ENCODE measurements around the gene CACNA1S.

DNA sequence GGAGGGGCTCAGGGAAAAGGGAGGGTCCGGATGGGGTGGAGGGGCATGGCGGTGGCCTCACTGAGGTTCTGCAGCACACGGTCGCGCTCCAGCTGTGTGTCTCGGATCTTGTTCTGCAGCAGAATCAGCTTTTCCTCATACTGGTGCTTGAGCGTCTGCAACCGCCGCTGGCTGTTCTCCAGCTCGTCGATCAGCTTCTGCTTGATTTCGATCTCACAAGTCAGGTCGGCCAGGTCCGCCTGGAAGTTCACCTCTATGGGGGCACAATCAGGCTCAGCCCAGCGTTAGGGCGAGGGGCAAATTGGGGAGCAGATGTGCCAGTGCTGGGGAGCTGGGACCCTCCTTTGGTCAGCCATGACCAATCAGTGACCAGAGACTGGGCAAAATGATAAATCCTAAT, 113.9 kb downstream of the CACNA1S start:
- TF ChIP-seq POLR2A (IDR thresholded peaks at IDR 0.05), result no peak
- no peak for TF ChIP-seq POLR2AphosphoS5 (IDR thresholded peaks at IDR 0.05)
- TF ChIP-seq, protein P1, sequence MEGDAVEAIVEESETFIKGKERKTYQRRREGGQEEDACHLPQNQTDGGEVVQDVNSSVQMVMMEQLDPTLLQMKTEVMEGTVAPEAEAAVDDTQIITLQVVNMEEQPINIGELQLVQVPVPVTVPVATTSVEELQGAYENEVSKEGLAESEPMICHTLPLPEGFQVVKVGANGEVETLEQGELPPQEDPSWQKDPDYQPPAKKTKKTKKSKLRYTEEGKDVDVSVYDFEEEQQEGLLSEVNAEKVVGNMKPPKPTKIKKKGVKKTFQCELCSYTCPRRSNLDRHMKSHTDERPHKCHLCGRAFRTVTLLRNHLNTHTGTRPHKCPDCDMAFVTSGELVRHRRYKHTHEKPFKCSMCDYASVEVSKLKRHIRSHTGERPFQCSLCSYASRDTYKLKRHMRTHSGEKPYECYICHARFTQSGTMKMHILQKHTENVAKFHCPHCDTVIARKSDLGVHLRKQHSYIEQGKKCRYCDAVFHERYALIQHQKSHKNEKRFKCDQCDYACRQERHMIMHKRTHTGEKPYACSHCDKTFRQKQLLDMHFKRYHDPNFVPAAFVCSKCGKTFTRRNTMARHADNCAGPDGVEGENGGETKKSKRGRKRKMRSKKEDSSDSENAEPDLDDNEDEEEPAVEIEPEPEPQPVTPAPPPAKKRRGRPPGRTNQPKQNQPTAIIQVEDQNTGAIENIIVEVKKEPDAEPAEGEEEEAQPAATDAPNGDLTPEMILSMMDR (IDR thresholded peaks at IDR 0.05), result no peak
